Measurements from ENCODE around the gene MRPL27.

Gene MRPL27

DNA sequence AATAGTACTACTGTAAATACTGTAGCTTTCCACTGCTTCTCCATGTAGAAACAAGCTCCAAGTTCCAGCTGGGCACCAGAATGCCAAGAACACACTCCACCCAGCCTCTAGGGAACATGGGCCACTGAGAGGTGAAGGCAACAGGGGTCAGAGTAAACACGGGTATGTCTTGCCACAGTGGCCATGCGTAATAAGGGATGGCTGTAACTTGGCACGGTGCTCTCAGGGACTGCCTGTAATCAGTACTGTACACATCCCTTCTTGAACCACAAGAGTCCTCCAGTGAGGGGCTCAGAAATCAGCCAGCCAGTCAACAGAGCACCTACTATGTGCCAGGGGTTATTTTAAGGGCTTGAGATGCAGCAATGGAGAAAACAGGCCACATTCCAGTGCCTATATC, 13.5 kb upstream of the MRPL27 start:
- DNase-seq (ENCODE audit: low read depth in 2 of 2) = no peak

DNA sequence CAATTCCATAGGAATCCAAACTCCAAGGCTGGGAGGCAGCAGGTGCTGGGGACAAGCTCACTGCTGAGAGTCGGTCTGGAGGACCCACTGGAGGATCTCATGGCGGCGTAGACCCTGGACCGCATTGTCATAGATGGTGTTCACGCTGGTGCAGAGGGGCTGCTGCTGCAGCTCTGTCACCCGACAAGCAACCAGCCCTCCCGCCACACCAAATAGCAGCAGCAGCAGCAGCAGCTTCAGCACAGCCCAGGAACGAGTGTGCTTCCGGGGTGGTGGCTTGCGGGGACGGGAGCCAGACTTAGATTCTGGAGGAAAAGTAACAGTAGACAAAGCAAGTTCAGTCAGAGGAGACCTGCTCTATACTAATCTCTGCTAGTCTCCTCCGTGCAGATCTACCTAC, 9.9 kb upstream of the MRPL27 start:
- DNase-seq (ENCODE audit: low read depth in 2 of 2) = no peak

DNA sequence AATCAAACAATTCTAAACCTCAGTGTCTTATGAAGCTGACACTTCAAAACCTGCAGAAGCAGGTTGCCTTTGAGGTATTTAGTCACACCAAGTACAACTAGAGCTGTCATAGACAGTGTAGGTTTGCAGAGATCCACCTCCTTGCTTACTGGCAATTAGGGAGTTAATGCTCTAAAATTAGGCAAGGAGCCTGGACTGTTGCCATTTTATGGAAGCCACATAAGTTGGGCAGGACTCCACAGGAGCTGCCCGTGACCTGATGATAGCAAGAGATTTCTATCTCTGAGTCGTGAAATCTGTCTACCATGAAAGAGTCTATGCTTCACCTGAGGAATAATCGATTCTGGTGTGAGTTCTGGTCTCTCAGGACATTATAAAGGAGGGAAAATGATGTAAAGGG, 8.9 kb upstream of the MRPL27 start:
- DNase-seq (ENCODE audit: low read depth in 2 of 2) = no peak

DNA sequence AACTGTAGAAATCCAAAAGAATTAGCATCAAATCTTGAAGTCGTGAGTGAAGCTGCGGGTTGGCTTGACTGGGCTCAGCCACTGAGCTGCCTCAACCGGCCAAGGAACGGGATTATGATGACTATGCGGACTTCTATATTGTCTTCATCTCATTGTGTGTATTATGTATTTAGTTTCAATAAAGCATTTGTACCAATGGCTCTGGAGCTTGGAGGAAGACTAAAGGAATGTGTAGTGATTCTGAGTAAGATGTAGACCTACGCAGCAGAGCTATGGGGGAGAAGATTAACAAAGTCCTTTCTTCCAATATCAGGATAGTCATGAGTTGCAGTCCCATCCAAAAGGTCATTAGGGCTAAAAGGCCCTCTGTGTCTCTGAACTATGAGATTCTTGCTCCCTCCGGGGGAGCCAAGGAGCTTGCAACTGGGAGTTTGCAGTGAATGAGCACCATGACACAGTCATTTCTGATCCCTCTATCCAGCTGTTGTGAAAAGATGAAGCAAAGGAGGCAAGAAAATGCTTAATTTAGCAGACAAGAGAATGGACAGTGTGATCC, 8.4 kb upstream of the MRPL27 start:
- DNase-seq (ENCODE audit: low read depth in 2 of 2) = no peak

DNA sequence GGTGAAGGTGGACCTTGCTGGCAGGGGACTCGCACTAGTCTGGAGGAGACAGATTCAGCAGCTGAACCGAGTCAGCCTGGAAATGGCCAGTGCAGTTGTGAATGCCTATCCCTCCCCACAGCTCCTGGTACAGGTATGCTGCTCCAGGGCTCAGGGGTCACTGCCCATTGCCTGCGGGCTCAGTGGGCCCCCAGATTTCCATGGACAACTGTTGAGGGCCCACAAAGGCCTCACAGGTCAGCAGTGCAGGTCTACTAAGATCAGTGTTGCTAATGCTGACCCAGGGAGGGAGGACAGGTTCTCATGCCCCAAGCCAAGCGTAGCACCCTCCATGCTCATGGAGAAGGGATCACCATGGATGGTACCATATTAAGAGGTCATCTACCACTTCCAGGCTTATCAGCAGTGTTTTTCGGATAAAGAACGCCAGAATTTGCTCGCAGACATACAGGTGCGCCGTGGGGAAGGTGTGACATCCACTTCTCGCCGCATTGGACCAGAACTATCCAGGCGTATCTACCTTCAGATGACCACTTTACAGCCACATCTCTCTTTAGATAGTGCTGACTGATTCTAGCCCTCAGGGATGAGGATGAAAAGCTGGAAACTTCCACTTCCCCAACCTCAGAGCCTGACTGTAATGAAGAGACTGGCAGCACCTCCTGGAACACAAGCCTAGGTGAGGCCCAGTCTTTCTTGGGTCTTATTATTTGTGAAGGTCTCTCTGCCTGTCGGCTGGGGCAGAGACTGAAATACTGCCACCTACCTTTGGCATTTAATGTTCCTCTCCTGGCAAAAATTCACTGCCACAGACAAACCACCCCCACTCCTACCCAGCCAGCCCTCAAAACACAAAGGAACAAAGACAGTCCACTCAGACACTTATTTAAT, 7.6 kb upstream of the MRPL27 start:
- DNase-seq (ENCODE audit: low read depth in 2 of 2) = no peak

DNA sequence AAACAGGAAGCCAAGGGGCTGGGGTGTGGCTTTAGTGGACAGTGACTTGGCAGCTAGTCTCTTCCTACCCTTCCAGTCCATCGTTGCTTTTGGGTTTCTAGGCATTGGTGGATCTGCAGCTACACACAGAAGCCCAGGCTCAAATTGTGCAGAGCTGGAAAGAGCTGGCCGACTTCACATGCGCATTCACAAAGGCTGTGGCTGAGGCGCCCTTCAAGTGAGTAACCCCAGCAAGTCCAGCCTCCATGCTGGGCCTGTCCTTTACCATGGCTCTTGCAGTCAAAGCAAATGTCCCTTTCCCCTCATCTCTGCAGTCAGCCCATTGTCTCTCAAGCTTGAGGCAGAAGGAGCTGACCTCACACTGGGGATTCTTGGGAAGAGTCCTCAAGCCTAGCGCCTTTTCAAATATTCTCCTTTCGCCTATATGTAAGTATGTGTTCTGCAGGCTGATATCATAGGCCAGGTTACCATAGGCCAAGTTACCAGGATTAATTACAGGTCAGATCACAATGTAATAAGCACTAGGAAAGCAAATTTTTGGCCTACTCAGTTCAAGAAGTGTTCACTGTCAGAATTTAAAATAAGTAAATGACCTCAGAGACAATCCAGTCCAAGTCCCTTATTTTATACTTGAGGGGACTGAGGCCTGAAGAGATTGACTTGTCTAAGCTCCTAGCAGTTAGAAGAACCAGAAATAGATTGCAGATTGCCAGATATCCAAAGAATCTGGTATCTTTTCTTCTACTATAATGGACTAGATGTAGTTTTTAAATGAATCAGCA, 6.6 kb upstream of the MRPL27 start:
- DNase-seq (ENCODE audit: low read depth in 2 of 2) = no peak

DNA sequence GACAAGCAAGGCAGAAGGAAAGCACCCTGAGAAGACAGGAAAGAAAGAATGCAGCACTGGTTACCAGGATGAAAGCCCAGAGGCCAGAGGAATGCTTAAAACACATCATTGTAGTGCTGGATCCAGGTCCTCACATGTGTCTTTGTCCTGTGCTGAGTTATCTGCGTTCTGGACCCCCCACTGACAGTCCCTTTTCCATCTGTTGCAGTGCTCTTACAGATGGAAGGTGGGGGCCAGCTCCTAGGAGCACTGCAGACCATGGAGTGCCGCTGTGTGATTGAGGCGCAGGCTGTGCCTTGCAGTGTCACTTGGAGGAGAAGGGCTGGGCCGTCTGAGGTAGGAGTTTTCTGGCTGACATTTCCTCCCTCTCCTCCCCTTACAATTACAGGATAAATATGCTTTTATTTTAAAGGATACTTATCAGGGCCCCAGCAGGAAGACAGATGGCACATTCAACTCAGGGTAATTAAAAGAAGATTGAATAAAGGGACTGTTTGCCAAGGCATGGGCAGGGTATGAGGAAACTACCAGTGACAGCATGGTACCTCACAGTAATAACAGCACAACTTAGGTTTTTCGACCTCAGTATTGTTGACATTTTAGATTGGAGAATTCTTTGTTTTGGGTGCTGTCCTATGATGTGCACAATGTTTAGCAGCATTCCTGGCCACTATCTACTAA, 3.0 kb upstream of the MRPL27 start:
- no peak for DNase-seq (ENCODE audit: low read depth in 2 of 2)

DNA sequence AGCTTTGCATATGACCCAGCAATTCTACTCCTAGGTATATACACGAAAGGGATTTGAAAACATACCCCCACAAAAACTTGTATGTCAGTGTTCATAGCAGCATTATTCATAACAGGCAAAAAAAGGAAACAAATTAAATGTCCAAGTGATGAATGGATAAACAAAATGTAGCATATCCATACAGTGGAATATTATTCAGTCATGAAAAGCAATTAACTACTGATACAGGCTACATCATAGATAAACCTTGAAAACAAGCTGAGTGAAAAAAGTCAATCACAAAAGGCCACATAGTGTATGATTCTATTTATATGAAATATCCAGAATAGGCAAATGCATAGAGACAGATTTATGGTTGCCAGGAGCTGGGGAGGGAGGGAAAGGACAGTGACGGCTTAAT, 721 bp upstream of the MRPL27 start:
- DNase-seq (ENCODE audit: low read depth in 2 of 2) = no peak

DNA sequence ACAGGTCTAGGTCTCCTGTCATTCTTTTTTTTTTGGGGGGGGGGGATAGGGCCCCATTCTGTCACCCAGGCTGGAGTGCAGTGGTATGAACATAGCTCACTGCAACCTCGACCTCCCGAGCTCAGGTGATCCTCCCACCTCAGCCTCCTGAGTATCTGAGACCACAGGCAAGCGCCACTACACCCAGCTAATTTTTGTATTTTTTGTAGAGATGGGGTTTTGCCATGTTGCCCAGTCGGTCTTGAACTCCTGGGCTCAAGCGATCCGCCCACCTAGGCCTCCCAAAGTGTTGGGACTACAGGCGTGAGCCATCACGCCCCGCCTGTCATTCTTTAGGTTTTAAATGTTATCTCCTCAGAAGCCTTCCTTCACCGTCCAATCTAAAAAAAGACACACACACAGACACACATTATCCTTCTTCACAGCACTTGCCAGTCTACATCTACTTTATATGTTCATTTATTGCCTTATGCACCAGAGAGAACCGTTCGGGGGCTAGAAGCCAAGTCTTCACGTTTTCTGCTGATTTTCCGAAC, 694 bp downstream of the MRPL27 start:
- DNase-seq (ENCODE audit: low read depth in 2 of 2) = no peak

DNA sequence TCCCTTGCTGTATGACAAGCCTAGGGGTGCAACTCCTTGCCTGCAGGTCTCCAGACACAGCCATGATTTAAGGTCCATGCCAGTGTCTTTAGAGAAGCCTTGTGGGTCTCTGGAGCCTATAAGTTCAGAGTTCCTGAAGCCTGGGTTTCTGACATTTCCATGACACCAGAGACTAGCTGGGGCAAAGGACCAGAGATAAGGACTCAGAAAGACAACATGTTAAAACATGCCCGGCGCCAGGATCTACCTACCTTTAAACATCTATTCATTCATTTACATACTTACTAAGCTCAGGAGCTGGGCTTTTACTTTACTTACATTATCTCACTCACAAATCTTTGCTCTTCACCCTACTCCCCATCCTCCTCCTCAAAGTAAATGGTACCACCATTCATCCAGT, 1.5 kb downstream of the MRPL27 start:
- DNase-seq (ENCODE audit: low read depth in 2 of 2) = no peak

DNA sequence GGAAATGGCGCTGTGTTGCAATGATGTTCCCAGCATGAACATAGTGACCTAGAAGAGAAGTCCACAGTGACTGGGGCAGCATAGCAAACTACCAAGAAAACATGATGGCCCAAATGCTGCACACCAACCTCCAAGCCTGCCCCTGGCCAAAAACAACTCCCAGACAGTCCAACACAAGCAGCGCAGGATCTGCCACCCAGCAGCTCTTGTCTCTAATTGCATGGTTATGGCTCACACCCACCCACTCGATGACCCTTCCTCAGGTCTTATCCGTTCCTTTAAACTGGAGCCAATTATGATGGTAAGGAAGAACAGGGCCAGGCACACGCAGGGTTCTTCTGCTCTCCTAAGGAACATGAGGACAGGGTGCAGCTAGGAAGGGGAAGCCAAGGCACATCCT, 2.9 kb downstream of the MRPL27 start:
- no peak for DNase-seq (ENCODE audit: low read depth in 2 of 2)

DNA sequence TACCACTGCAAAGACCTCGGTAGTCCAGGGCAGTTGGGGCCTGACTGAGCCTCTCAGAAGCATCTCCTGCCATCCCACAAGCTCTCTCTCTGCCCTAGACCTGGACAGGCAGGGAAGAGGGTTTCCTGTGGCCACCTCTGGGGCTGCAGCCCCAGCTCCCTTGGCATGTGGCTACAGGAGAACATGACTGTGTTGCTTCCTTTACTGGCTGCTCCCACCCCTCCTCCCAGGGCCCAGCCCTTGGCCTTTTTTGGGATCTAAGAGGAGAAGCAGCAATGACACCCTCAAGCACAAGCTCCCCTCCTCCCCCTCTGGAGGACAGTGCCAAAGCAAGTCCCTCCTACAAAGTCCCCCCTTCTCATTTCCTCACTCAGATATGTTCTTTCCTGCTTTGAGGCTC, 5.6 kb downstream of the MRPL27 start:
- no peak for DNase-seq (ENCODE audit: low read depth in 2 of 2)

DNA sequence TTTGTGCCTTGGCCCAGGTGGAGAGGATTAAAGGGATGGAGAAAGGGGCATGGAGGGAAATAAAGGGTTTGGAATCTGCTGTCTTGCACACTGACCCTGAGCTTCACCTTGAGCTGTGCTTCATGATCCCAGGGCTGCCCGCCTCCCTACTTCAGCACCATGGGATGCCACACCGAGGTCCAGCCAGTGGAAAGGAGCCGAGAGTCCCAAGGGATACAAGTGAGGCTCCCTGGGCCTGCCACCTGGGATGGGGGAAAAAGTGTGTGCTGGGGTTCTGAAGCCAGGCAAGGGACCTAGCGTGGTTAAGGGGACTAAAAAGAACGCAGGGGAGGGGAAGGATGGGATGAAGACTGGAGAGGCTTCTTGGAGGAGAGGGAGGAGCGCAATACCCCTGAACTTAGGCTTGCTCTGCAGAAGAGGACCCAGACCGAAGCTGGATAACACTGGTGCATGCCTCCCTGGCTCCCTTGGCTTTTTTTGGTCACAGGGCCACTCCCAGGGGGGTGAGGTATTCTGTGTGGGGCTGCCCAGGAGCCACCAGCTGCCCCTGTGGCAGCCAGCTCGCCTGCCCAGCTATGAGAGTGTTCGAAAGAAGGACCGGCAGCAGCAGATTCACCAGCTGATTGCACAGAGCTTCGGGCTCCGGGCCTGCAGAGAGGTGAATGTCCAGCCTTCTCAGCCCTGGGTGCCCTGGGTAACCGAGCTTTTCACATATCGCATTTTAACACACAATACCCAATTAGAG, 7.2 kb downstream of the MRPL27 start:
- DNase-seq (ENCODE audit: low read depth in 2 of 2) = no peak

DNA sequence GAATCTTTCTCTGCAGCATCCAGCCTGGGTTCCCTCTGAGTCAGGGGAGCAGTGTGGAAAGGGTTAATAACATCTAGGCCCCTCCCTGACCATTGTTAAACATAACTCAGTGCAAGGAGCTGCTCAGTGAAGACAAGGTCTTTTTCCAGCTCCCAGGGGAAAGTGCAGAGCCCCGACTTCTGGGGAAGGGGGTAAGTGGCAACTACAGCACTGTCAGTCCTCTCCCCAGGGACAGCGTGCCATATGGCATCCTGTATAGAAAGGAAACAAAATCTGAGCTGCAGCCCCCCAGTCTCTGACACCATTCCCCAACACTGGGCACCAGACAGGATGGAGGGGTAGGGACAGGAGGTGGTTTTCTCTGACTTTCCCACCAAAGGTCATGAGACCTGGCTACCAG, 7.8 kb downstream of the MRPL27 start:
- DNase-seq (ENCODE audit: low read depth in 2 of 2) = no peak

DNA sequence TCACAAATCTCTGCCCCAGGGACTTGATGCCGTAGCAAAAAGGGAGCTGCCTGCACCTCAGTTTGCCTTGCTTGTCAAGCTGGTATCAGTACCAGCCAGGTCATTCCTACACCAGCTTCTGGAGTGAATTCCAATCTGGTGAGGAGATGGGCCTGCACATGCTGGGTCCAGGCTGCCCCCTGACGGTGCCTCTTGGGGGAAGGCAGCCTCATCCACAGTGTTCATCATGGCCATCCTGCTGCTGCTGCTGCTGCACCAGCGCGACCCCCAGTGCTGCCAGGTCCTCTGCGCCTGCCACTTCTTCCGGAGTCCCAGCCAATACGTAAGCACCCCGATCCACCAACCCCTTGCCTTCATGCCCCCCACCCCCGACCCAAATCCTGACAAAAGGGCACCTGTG, 8.3 kb downstream of the MRPL27 start:
- DNase-seq (ENCODE audit: low read depth in 2 of 2) = no peak

DNA sequence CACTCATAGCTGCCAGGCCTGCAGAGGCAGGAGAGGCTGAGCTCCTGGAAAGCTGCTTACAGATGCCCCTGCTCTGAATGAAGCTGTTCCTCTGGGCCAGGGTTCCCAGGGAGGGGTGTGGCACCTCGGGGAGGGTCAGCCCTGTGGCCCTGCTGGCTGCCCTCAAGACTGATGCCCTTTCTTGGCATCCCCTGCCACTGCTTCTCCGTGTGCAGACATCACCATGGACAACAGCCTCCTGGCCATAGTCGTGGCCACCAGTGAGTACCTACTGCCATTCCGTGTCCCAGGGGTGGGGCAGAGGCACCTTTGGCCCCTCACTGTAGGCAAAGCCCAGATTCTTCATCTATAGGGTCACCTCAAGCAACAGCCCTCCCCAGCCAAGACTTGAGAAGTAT, 8.9 kb downstream of the MRPL27 start:
- DNase-seq (ENCODE audit: low read depth in 2 of 2) = no peak

DNA sequence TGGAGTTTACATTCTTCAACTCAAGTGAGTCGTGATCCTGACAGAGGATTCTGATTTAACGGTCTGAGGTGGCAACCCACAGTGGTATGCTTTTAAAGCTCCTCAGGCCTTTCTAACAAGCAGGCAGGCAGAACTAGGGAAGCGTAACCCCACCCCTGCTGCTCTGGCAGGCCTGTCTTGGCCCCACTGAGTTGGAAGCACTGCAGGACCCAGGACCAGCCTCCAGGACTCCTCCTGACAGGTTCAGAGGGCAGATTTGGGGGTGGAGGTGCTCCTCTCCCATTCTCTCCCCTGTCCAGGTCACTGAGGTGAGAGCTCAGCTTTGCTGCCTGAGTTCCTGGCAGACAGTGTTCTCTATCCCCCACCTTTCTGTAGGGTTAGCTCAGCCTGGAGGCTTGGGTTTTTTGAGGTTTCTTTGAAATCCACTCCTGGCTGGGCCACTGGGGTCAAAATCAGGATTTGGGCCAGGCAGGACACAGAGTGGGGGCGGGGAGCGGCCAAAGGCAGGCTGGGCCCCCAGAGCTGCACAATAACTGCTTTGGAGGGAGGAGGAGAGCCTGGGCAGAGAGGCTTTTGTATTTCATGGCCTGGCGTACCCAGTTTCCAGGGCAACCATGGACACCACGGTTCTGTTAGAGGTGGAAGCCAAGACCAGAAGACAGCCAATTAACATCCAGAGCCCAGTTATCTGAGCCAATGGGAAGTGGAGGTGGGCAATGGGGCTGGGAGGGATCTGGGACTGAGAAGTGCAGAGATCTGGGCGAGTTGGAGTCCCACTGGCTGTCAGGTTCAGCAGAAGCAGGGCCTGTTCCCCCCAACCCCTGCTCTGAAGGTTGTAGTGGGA, 9.5 kb downstream of the MRPL27 start:
- no peak for DNase-seq (ENCODE audit: low read depth in 2 of 2)

DNA sequence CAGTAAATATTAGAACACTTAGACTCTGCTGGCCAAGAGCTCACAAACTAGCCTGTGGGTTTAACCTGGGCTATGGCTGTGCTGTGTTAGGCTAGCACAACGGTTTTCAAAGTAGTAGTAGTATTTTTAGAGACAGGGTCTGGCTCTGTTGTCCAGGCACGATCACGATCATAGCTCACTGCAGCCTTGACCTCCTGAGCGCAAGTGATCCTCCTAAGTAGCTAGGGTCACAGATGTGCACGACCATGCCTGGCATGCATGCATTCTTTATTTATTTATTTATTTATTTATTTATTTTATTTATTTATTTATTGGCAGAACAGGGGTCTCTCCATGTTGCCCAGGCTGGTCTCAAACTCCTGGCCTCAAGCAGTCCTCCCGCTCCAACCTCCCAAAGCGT, 10.3 kb downstream of the MRPL27 start:
- DNase-seq (ENCODE audit: low read depth in 2 of 2) = no peak

DNA sequence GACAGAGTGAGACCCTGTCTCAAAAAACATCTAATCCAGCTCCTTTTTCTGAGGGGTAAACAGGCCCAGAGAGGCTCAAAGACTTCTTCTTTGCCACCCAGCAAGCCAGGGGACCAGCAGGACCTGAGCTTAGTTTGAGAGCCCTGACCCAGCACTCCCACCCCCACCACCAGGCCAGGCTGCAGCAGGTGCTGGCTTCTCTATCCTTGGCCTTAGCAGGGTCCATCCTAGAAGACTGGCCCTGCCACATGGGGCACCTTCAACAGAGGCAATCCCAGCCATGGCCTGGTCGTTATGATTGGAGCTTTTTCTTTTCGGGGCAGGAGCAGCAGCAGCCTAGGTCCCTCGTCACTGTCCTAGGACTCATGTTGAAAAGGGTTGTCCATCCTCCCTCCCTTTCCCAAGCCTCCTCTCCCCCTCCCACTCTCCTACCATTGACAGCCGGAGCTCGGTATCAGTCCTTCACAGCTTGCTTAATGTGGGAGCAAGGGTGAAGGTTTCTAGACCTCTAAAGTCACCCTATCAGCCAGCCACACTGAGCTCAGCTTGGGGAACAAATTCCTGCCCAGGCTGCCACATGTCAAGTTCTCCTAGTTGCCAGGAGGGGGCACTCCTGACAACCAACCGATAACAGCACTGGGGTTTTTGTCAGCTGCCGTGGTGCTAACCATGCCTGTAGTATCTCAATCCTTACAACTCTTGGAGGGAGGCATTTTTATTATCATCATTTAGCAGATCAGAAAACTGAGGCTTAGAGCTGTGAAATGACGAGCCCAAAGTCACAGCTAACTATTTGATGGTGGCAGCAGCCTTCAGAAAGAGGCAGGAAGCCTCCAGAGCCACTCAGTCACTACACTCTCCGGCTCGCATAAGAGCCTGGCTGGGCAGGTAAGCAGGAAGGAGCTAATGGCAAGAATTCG, 11.2 kb downstream of the MRPL27 start:
- peak in 1 of 2 donors; percentile 24 for DNase-seq (ENCODE audit: low read depth in 2 of 2)
